SK-N-MC (cell line): ENCODE results near the gene STAT5A.

Experiments
- DNase-seq: peaks from one replicate; pipeline ENCODE4 v3.0.0-alpha.2; 2011; ENCODE audit warnings: low read depth, low spot score
- H3K27ac ChIP-seq: fragments of 200-600 bp; sonication (generic); 2 replicates; pipeline ENCODE4 v1.5.1; 2016; ENCODE audit warnings: mixed run types
- H3K36me3 ChIP-seq: fragments of 200-600 bp; sonication (generic); 2 replicates; pipeline ENCODE4 v1.6.1; 2017; ENCODE audit warnings: antibody characterized with exemption, low read length, mixed read lengths; ENCODE audit not compliant: insufficient read depth
- H3K4me3 ChIP-seq: fragments of 200-600 bp; sonication (generic); 2 replicates; pipeline ENCODE4 v1.5.1; 2016
- H3K9ac ChIP-seq: fragments of 200-600 bp; sonication (generic); 2 replicates; pipeline ENCODE4 v1.8.0; 2017; ENCODE audit warnings: mixed run types, mixed read lengths; ENCODE audit not compliant: insufficient read length
- H3K9me3 ChIP-seq: fragments of 200-600 bp; sonication (generic); 2 replicates; pipeline ENCODE4 v1.6.1; 2017; ENCODE audit warnings: low read depth, mild to moderate bottlenecking, antibody characterized with exemption, low read length, moderate library complexity, mixed read lengths
- EZH2 ChIP-seq: fragments of 200-600 bp; sonication (generic); IDR thresholded peaks from one replicate; pipeline ENCODE4 v1.6.1; 2017; ENCODE audit warnings: antibody characterized with exemption
- FOXP2 ChIP-seq: optimal IDR thresholded peaks from 2 replicates; pipeline ENCODE3; 2011; ENCODE audit warnings: mild to moderate bottlenecking, moderate library complexity; ENCODE audit not compliant: insufficient read depth; ENCODE audit errors: extremely low read length, control extremely low read depth
- POLR2AphosphoS5 ChIP-seq: IDR thresholded peaks from 2 replicates; pipeline ENCODE4 v1.6.1; 2012; ENCODE audit warnings: mild to moderate bottlenecking, low read depth, low read length, borderline replicate concordance

STAT5A gene

GRCh38 chr17:42266462-42266861, 21.8 kb upstream of the STAT5A start:
- TF ChIP-seq POLR2AphosphoS5 (no peak), FOXP2 (no peak), EZH2 (no peak)
- H3K27ac ChIP-seq = no peak overlapping the region
- H3K4me3 ChIP-seq = no peak overlapping the region
- H3K9me3 ChIP-seq = no peaks in the 10 kb centered on the region
- DNase-seq = no peak
- H3K9ac ChIP-seq = no peak overlapping the region
- H3K36me3 ChIP-seq = no peaks in the 10 kb centered on the region

- TF ChIP-seq POLR2AphosphoS5 = no peak
- no peak for TF ChIP-seq EZH2
- TF ChIP-seq FOXP2 = no peak
- no peaks in the 10 kb centered on the region for H3K36me3 ChIP-seq
- no peak overlapping the region for H3K4me3 ChIP-seq
- H3K27ac ChIP-seq = no peak overlapping the region
- DNase-seq = no peak
- H3K9ac ChIP-seq = no peak overlapping the region
- no peaks in the 10 kb centered on the region for H3K9me3 ChIP-seq
These were observed 21.2 kb upstream of the STAT5A start for GRCh38 chr17:42266918-42267766.

GRCh38 chr17:42268236-42268635, 20.1 kb upstream of the STAT5A start:
- Histone ChIP-seq H3K4me3 (no peak overlapping the region), H3K27ac (no peak overlapping the region), H3K9ac (peak overlapping the region; percentile 11), H3K36me3 (no peaks in the 10 kb centered on the region), H3K9me3 (no peaks in the 10 kb centered on the region)
- TF ChIP-seq FOXP2 (no peak), EZH2 (no peak), POLR2AphosphoS5 (no peak)
- no peak for DNase-seq

- H3K9ac ChIP-seq = no peak overlapping the region
- H3K9me3 ChIP-seq = no peaks in the 10 kb centered on the region
- H3K36me3 ChIP-seq = no peaks in the 10 kb centered on the region
- no peak overlapping the region for H3K27ac ChIP-seq
- H3K4me3 ChIP-seq = no peak overlapping the region
- TF ChIP-seq POLR2AphosphoS5 = no peak
- TF ChIP-seq EZH2 = no peak
- TF ChIP-seq FOXP2 = no peak
- DNase-seq = no peak
These were observed 18.1 kb upstream of the STAT5A start for GRCh38 chr17:42270170-42270535.

- Histone ChIP-seq H3K36me3 (no peaks in the 10 kb centered on the region), H3K9ac (no peak overlapping the region), H3K4me3 (no peak overlapping the region), H3K27ac (no peak overlapping the region), H3K9me3 (no peaks in the 10 kb centered on the region)
- no peak for DNase-seq
- TF ChIP-seq EZH2 (no peak), FOXP2 (no peak), POLR2AphosphoS5 (no peak)
These were observed 17.7 kb upstream of the STAT5A start for GRCh38 chr17:42270596-42270995.

- Histone ChIP-seq H3K27ac (no peak overlapping the region), H3K9ac (no peak overlapping the region), H3K4me3 (no peak overlapping the region), H3K9me3 (no peaks in the 10 kb centered on the region), H3K36me3 (no peaks in the 10 kb centered on the region)
- TF ChIP-seq EZH2 (no peak), POLR2AphosphoS5 (no peak), FOXP2 (no peak)
- DNase-seq = no peak
These were observed 17.1 kb upstream of the STAT5A start for GRCh38 chr17:42271006-42271778.

GRCh38 chr17:42271779-42272035, 16.6 kb upstream of the STAT5A start:
- H3K9ac ChIP-seq = no peak overlapping the region
- no peak overlapping the region for H3K27ac ChIP-seq
- H3K36me3 ChIP-seq = no peaks in the 10 kb centered on the region
- H3K9me3 ChIP-seq = no peaks in the 10 kb centered on the region
- H3K4me3 ChIP-seq = no peak overlapping the region
- DNase-seq = no peak
- TF ChIP-seq POLR2AphosphoS5 (no peak), FOXP2 (no peak), EZH2 (no peak)

GRCh38 chr17:42272162-42272907, 16.0 kb upstream of the STAT5A start:
- no peak overlapping the region for H3K9ac ChIP-seq
- H3K9me3 ChIP-seq = no peaks in the 10 kb centered on the region
- no peak overlapping the region for H3K4me3 ChIP-seq
- H3K27ac ChIP-seq = no peak overlapping the region
- no peak for DNase-seq
- no peaks in the 10 kb centered on the region for H3K36me3 ChIP-seq
- TF ChIP-seq FOXP2 = no peak
